ENCODE measurements around the gene CSNK2A2.

CSNK2A2 gene

GRCh38 chr16:58211245-58211644, 13.3 kb upstream of the CSNK2A2 start:
- H3K27ac ChIP-seq: no peak overlapping the region
- H3K4me1 ChIP-seq (ENCODE audit: control insufficient read depth in 1 of 2, insufficient read depth in 1 of 2, low read depth in 1 of 2, low read length in 1 of 2): no peaks in the 10 kb centered on the region
- no peak overlapping the region for H3K4me3 ChIP-seq (ENCODE audit: low read depth in 1 of 2, low read length in 1 of 2)
- no peaks in the 10 kb centered on the region for H3K9me3 ChIP-seq
- peaks cover 16% of the 10 kb centered on the region for H3K27me3 ChIP-seq
- no peak for TF ChIP-seq CTCF (IDR thresholded peaks at IDR 0.05)
- H3K36me3 ChIP-seq: no peaks in the 10 kb centered on the region

- Histone ChIP-seq H3K27me3 (peaks cover 56% of the 10 kb centered on the region), H3K9me3 (no peaks in the 10 kb centered on the region), H3K36me3 (no peaks in the 10 kb centered on the region), H3K27ac (no peak overlapping the region), H3K4me3 (ENCODE audit: low read depth in 1 of 2, low read length in 1 of 2) (no peak overlapping the region), H3K4me1 (ENCODE audit: control insufficient read depth in 1 of 2, insufficient read depth in 1 of 2, low read depth in 1 of 2, low read length in 1 of 2) (no peaks in the 10 kb centered on the region)
- TF ChIP-seq CTCF (IDR thresholded peaks at IDR 0.05): no peak
Observed at GRCh38 chr16:58205276-58206036, 7.5 kb upstream of the CSNK2A2 start.

- peaks cover 72% of the 10 kb centered on the region for H3K27me3 ChIP-seq
- peaks cover 10 to 17% of the 10 kb centered on the region in 2 experiments for H3K4me1 ChIP-seq (ENCODE audit: control insufficient read depth in 1 of 2, insufficient read depth in 1 of 2, low read depth in 1 of 2, low read length in 1 of 2)
- no peak for TF ChIP-seq CTCF (IDR thresholded peaks at IDR 0.05)
- no peak overlapping the region for H3K4me3 ChIP-seq (ENCODE audit: low read depth in 1 of 2, low read length in 1 of 2)
- no peaks in the 10 kb centered on the region for H3K36me3 ChIP-seq
- H3K27ac ChIP-seq: no peak overlapping the region
- no peaks in the 10 kb centered on the region for H3K9me3 ChIP-seq
Observed at GRCh38 chr16:58201163-58201562, 3.3 kb upstream of the CSNK2A2 start.

DNA sequence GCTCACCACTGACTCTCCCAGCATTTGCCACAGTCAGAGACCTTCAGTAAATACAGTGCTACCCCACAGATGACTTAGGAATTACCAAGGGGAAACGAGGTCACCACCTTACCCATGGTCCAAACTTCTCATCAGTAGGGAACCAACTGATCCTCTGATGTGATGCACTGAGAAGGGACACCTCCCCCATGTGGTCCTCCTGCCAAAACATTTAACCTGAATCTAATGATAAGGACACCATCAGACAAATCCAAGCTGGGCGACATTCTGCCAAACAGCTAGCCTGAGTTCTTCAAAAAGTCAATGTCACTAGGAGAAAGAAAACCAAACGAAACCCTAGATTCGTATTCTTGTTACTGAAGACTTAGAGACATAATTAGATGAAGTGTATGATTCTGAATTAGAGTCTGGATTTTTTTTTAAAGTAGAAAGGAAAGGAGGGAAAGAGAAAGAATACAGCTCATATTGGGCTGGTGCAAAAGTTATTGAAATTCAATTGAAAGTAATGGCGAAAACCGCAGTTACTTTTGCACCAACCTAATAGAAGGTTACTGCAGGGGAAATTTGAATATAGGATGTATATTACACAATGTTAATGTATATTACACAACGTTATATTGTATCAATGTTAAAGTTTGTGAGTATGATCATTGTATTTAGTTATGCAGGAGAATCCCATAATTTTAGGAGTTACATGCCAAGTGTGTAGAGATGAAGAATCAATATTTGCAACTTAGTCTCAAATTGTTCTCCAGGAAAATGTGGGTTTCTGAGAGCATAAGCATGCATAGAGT, 2.3 kb upstream of the CSNK2A2 start:
- Histone ChIP-seq H3K9me3 (no peaks in the 10 kb centered on the region), H3K4me3 (ENCODE audit: low read depth in 1 of 2, low read length in 1 of 2) (no peak overlapping the region), H3K36me3 (no peaks in the 10 kb centered on the region), H3K4me1 (ENCODE audit: control insufficient read depth in 1 of 2, insufficient read depth in 1 of 2, low read depth in 1 of 2, low read length in 1 of 2) (peaks cover 10 to 17% of the 10 kb centered on the region in 2 experiments), H3K27me3 (peaks cover 66% of the 10 kb centered on the region), H3K27ac (no peak overlapping the region)
- TF ChIP-seq CTCF (IDR thresholded peaks at IDR 0.05): no peak

GRCh38 chr16:58198803-58199411, 1.0 kb upstream of the CSNK2A2 start:
- H3K4me3 ChIP-seq (ENCODE audit: low read depth in 1 of 2, low read length in 1 of 2): no peak overlapping the region
- H3K9me3 ChIP-seq: no peaks in the 10 kb centered on the region
- no peak for TF ChIP-seq CTCF (IDR thresholded peaks at IDR 0.05)
- H3K27ac ChIP-seq: no peak overlapping the region
- H3K36me3 ChIP-seq: no peaks in the 10 kb centered on the region
- H3K4me1 ChIP-seq (ENCODE audit: control insufficient read depth in 1 of 2, insufficient read depth in 1 of 2, low read depth in 1 of 2, low read length in 1 of 2): peaks cover 10 to 17% of the 10 kb centered on the region in 2 experiments
- H3K27me3 ChIP-seq: peaks cover 56% of the 10 kb centered on the region
